22Rv1 (cell line): ENCODE data around the gene MTMR6.
A peak's percentile ranks its signal among the peaks of the same experiment; 100 is the strongest.

ENCODE experiments used
- H3K27ac ChIP-seq: fragments of 450-650 bp; 2 replicates; pipeline ENCODE4 v1.5.1; 2017
- CTCF ChIP-seq: fragments of 450-650 bp; IDR thresholded peaks from 2 replicates; pipeline ENCODE4 v1.5.1; 2017; ENCODE audit warnings: mild to moderate bottlenecking
- ZFX ChIP-seq: fragments of 450-650 bp; IDR thresholded peaks from 2 replicates; pipeline ENCODE4 v1.6.1; 2017; ENCODE audit warnings: antibody characterized with exemption, borderline replicate concordance

MTMR6 gene

GRCh38 chr13:25310891-25311290, 23.6 kb upstream of the MTMR6 start:
- no peak overlapping the region for H3K27ac ChIP-seq
- no peak for TF ChIP-seq ZFX

GRCh38 chr13:25306671-25307464, 19.6 kb upstream of the MTMR6 start:
- H3K27ac ChIP-seq, result no peak overlapping the region
- TF ChIP-seq ZFX, result no peak
- no peak for TF ChIP-seq CTCF

- TF ChIP-seq ZFX (no peak), CTCF (no peak)
- H3K27ac ChIP-seq, result peak overlapping the region; percentile 90
Observed at GRCh38 chr13:25302121-25302520, 14.8 kb upstream of the MTMR6 start.

- peak within 1 kb of the TSS; percentile 90 for H3K27ac ChIP-seq
Observed at GRCh38 chr13:25301347-25302113, 14.2 kb upstream of the MTMR6 start, which contains the start of gene NUP58. NUP58 (plus strand) TSS chr13:25301625; CDS start chr13:25301774, 149 bp downstream.

GRCh38 chr13:25300861-25301346, 13.6 kb upstream of the MTMR6 start:
- no peak for TF ChIP-seq CTCF
- TF ChIP-seq ZFX, result no peak
- H3K27ac ChIP-seq, result peak overlapping the region; percentile 90

More at GRCh38 chr13:25301347-25302113, 14.2 kb upstream of the MTMR6 start, which contains the start of gene NUP58:
- no peak for TF ChIP-seq ZFX
- TF ChIP-seq CTCF, result no peak

GRCh38 chr13:25295701-25296100, 8.4 kb upstream of the MTMR6 start:
- TF ChIP-seq ZFX (no peak), CTCF (no peak)
- no peak overlapping the region for H3K27ac ChIP-seq

- no peak for TF ChIP-seq ZFX
- no peak for TF ChIP-seq CTCF
- no peak overlapping the region for H3K27ac ChIP-seq
Observed at GRCh38 chr13:25295228-25295627, 7.9 kb upstream of the MTMR6 start.
